Right kidney (tissue), 1 donor: ENCODE data around the gene RNGTT.

Experiments used
- DNase-seq: peaks from one replicate; pipeline ENCODE4 v3.0.0-alpha.2; 2016

RNGTT gene

GRCh38 chr6:88653936-88654335 lies 309.5 kb downstream of the RNGTT start:
- DNase-seq: no peak

- DNase-seq: no peak
Observed at GRCh38 chr6:88651400-88651799, 312.0 kb downstream of the RNGTT start.

- DNase-seq: no peak
Observed at GRCh38 chr6:88650979-88651378, 312.4 kb downstream of the RNGTT start.

GRCh38 chr6:88650029-88650619 lies 313.3 kb downstream of the RNGTT start:
- no peak for DNase-seq

- DNase-seq: no peak
Observed at GRCh38 chr6:88641178-88641903, 322.1 kb downstream of the RNGTT start.

GRCh38 chr6:88637761-88638545 lies 325.5 kb downstream of the RNGTT start:
- no peak for DNase-seq

GRCh38 chr6:88636871-88637270 lies 326.5 kb downstream of the RNGTT start:
- no peak for DNase-seq

- no peak for DNase-seq
Observed at GRCh38 chr6:88633782-88634181, 329.6 kb downstream of the RNGTT start.

- no peak for DNase-seq
Observed at GRCh38 chr6:88631830-88632229, 331.6 kb downstream of the RNGTT start.

- DNase-seq: no peak
Observed at GRCh38 chr6:88629838-88630494, 333.5 kb downstream of the RNGTT start.

GRCh38 chr6:88626460-88626859 lies 337.0 kb downstream of the RNGTT start:
- no peak for DNase-seq

- DNase-seq: no peak
Observed at GRCh38 chr6:88623531-88623930, 339.9 kb downstream of the RNGTT start.

GRCh38 chr6:88619951-88620350 lies 343.5 kb downstream of the RNGTT start:
- DNase-seq: no peak

GRCh38 chr6:88616380-88616779 lies 347.0 kb downstream of the RNGTT start:
- no peak for DNase-seq

GRCh38 chr6:88614316-88614877 lies 349.0 kb downstream of the RNGTT start:
- no peak for DNase-seq

GRCh38 chr6:88612631-88613030 lies 350.8 kb downstream of the RNGTT start:
- DNase-seq: no peak

GRCh38 chr6:88611721-88612120 lies 351.7 kb downstream of the RNGTT start:
- DNase-seq: no peak

- DNase-seq: no peak
Observed at GRCh38 chr6:88609983-88610382, 353.4 kb downstream of the RNGTT start.

- DNase-seq: no peak
Observed at GRCh38 chr6:88605271-88605670, 358.1 kb downstream of the RNGTT start.

- DNase-seq: no peak
Observed at GRCh38 chr6:88599571-88599970, 363.8 kb downstream of the RNGTT start.

- DNase-seq: no peak
Observed at GRCh38 chr6:88596801-88597200, 366.6 kb downstream of the RNGTT start.

- DNase-seq: no peak
Observed at GRCh38 chr6:88588938-88589337, 374.5 kb downstream of the RNGTT start.

GRCh38 chr6:88587150-88587520 lies 376.3 kb downstream of the RNGTT start:
- no peak for DNase-seq
